Hindlimb muscle (tissue), 1 donor: ENCODE measurements around the gene TRIL. TPM values are rescaled to one million over a fixed set of nuclear protein-coding genes. Genes with fewer than 3 reads are reported as not detected.
A peak's percentile ranks its signal among the peaks of the same experiment; 100 is the strongest.

Experiments
- DNase-seq: peaks from one replicate; pipeline ENCODE4 v3.0.0-alpha.2; 2013
- polyA plus RNA-seq: library from polyadenylated mRNA; unstranded; fragments of 120-200 nt; gene quantifications from one replicate; pipeline ENCODE4 v1.2.1, GENCODE V29; 2013; ENCODE audit not compliant: insufficient read length

The TRIL gene
- polyA plus RNA-seq, 1 donor, result 21.7 TPM

GRCh38 chr7:28983396-28984190 is 25.5 kb upstream of the TRIL start:
- DNase-seq, result no peak

DNA sequence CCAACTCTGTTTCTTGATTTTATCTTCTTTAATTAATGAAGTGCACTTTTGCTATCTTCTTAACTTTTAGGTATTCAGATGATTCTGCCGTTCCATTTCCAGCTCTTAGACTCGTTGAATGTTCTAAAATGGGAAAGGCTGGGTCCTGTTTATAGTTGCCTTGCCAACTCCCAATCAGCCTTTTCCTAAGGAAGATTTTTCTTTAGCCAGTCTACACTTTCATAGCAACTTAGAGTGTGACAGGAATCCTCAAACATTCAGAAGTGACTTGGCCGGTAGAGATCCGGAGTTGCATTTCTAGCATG is 23.0 kb upstream of the TRIL start:
- DNase-seq, result no peak

DNA sequence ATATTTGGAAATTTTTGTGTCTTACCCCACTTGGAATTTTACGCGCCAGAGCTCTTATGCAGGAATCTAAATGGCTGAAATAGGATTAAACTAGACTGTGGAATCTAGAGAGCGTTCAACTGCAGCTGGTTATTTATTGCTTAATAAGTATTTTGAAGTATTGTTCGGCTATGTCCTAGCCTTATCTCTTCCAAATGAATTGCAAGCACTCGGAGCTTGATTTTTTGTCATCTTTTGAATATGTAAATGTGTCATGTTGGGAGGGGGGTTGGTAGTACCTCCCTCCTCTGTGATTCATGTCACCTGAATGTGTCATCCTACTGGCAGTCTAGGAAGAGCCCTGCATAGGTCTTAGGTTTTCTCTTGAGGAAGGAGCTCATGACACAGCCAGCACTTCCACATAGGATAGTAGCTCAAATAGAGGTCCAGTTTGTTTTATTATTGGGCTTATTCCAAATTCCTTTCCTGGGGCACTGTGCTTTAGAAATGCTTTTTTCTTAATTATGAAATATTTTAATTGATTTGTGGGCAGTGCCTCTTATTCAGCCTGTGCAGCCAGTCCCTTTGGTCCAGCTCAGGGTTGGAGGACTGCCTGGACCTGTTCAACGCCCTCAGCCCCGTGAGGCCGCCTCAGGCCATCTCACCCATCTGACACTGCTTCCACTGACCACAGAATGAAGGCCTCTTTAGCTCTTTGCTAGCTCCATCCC is 22.5 kb upstream of the TRIL start:
- no peak for DNase-seq

GRCh38 chr7:28979776-28980175 is 21.6 kb upstream of the TRIL start:
- no peak for DNase-seq

GRCh38 chr7:28977881-28978280 is 19.8 kb upstream of the TRIL start:
- no peak for DNase-seq

DNA sequence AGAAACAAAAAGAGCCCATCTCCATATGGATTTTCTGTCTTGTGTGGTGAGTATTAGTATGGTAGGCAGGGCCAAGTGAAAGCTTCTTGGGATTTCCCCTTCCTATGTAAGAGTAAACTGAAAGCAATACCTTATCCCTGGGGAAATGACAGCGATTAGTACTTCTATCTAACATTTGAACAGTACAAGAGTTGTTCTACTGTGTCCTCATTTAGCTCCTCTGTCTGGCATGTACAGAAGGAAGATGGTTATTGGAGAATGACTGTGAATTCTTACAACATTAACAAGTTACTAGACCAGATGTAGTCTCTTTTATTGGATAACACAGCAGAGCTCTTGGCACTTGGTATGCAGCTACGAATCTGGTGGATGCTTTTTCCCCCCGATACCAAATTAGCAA is 17.9 kb upstream of the TRIL start:
- DNase-seq, result no peak

DNA sequence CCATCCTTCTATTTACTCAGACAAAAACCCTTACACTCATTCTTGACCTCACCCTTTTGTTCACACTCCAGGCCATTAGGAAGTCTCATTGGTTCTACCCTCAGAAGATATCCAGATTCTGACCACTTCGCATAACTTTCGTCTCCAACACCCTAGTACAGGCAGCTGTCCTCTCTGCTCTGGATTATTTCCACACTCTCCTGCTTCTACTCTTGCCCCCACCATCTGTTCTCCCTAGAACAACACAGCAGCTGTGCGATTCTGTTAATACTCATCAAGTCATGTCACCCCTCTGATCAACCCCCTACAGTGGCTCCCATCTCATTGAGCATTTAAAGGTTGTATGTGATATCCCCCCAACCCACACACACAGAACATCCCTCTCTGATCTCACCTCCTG is 15.5 kb upstream of the TRIL start:
- no peak for DNase-seq

GRCh38 chr7:28964056-28964455 is 5.9 kb upstream of the TRIL start:
- no peak for DNase-seq

DNA sequence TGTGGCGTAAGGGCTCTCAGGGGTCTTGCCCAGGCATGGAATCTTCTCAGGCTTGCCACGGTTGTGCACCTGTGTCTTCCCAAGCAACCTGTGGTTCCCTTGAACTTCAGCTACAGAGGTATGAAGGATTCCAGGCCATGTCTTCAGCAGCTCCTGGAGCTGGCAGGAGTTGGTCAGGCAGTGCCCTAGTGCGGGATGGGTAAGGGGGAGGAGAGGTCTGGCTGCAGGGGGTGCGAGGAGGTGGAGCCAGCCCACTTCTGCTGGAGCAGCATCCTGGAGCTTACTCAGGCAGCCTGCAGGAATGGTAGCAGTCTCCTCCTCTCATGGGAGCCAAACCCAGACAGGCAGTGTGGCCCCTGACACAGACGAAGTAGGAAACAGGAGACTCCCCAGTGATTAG is 3.8 kb upstream of the TRIL start:
- DNase-seq, result no peak

GRCh38 chr7:28960071-28960840 is 2.1 kb upstream of the TRIL start:
- no peak for DNase-seq

GRCh38 chr7:28958980-28959347 is 834 bp upstream of the TRIL start:
- no peak for DNase-seq

- no peak for DNase-seq
These were observed 337 bp downstream of the TRIL start for GRCh38 chr7:28957751-28958234.

GRCh38 chr7:28957064-28957750 is 923 bp downstream of the TRIL start:
- DNase-seq, result peak; percentile 59

DNA sequence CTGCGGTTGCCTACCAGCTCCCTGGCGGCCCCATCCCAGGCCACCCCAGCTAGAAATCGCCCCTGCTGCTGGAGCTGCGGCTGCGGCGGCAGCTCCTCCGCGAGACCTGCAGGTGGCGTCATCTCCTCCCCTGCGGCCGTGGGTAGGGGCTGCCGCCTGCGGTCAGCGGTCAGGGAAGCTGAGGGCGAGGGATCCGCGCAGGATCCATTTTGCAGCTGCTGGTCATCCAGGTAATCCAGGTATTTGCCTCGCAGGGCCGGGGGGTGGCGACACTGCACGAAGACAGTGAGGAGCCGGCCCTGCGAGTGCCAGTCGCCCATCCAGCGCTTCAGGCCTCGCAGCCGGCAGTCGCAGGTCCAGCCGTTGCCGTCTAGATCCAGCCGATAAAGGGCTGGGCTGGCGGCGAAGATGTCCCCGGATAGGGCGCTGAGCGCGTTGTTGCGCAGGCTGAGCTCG is 1.5 kb downstream of the TRIL start:
- DNase-seq, result peak; percentile 74

GRCh38 chr7:28955718-28956607 is 2.2 kb downstream of the TRIL start:
- peak; percentile 84 for DNase-seq

- DNase-seq, result no peak
These were observed 2.8 kb downstream of the TRIL start for GRCh38 chr7:28955356-28955717.

- DNase-seq, result no peak
These were observed 3.2 kb downstream of the TRIL start for GRCh38 chr7:28954946-28955345.

GRCh38 chr7:28954471-28954870 is 3.7 kb downstream of the TRIL start:
- no peak for DNase-seq

DNA sequence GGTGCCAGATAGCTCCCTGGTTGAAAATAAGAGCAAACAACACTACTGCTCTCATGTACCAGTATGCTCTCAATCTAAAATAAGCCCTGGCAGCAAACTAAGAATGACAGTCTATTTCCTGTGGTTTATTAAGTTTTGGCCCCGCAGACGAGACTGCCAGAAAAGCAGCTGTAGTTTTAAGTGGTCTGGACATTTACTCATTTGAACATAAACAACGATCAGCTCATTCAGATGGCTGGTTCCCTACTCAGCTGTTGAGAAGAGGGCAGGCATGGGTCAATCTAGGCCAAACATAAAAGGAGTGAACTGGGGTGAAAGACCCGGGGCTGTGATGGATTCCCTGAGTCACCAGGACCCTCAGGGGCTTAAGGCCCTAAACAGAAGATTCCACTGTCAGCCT is 4.5 kb downstream of the TRIL start:
- DNase-seq, result no peak

DNA sequence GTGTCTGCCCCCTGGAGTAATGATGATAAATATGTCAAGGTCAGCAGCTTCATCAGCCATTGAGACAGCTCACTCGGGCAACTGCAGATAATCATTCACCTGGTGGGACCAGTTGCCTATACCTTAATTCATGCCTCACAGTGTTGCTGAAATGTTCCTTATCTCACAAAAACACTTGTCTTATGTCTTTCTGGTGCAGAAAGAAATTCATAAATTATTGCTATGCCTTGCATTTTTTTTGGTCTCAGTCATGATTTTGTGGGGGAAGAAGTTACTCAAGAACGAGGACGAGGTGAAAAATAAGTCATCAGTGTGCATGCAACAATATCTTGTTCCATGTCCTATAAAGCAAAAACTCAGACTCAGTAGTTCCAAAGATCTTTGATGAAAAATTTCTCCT is 16.0 kb downstream of the TRIL start:
- no peak for DNase-seq

DNA sequence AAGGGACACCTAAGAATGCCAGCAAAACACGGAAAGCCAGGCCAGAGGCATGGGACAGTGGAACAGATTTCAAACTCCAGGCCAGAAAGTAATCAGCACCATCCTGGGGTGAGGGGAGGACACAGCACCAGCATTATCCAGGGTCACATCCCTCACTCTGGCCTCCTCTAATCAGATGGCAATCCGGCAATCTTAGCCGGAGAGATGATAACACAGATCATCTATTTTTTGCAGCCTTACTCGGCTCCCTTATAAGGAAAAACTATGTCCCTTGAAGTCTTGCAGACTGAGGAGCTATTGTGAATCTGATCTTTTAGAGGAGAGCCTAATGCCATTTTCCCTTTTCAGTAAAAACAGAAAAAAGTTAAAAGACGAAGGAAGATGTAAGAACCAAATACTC is 16.5 kb downstream of the TRIL start:
- no peak for DNase-seq
